Measurements from ENCODE around the gene ATRX.

GRCh38 chrX:77528034-77528433 lies 258.0 kb downstream of the ATRX start:
- TF ChIP-seq CTCF (IDR thresholded peaks at IDR 0.05; ENCODE audit: low read length): no peak
- TF ChIP-seq EZH2 (IDR thresholded peaks at IDR 0.05; ENCODE audit: borderline replicate concordance, low read length): no peak

Measured in OCI-LY1 (cell line).